CD14-positive monocyte (primary cell): ENCODE data around the gene SLC2A9. TPM values are rescaled to one million over a fixed set of nuclear protein-coding genes. Genes with fewer than 3 reads are reported as not detected.
A peak's percentile ranks its signal among the peaks of the same experiment; 100 is the strongest.

ENCODE experiments used
- DNase-seq, 3 donors: peaks; one replicate each; pipeline ENCODE4 v3.0.0-alpha.2; 2011 to 2022
- H2AFZ ChIP-seq: 2 replicates; pipeline ENCODE4 v1.6.0; 2012; ENCODE audit warnings: mild to moderate bottlenecking, low read depth, low read length, inconsistent platforms; ENCODE audit not compliant: insufficient read depth, poor library complexity, severe bottlenecking
- H3K27ac ChIP-seq, 2 donors: 1 replicate in 1 of 2; 2 replicates in 1 of 2; pipeline ENCODE4 v1.5.1; 2012 to 2013; ENCODE audit warnings: low read length in 2 of 2, control low read depth in 1 of 2, inconsistent platforms in 1 of 2, low read depth in 1 of 2, mild to moderate bottlenecking in 1 of 2
- H3K27me3 ChIP-seq, 2 donors: one replicate each; pipeline versions ENCODE4 v1.6.0 to v1.6.1; 2011 to 2013; ENCODE audit warnings: low read length in 2 of 2; ENCODE audit not compliant: control insufficient read depth in 2 of 2, insufficient read depth in 2 of 2
- H3K36me3 ChIP-seq, 2 donors: replicated peaks in 1 of 2; 1 replicate in 1 of 2; 2 replicates in 1 of 2; pipeline versions ENCODE4 v1.5.1 to v1.6.1; 2012 to 2013; ENCODE audit warnings: low read length in 2 of 2, control low read depth in 1 of 2, inconsistent platforms in 1 of 2, mild to moderate bottlenecking in 1 of 2; ENCODE audit not compliant: insufficient read depth in 2 of 2, control insufficient read depth in 1 of 2
- H3K4me1 ChIP-seq, 2 donors: 1 replicate in 1 of 2; 2 replicates in 1 of 2; pipeline versions ENCODE4 v1.5.1 to v1.6.1; 2012 to 2013; ENCODE audit warnings: low read length in 2 of 2, control low read depth in 1 of 2, inconsistent platforms in 1 of 2, mild to moderate bottlenecking in 1 of 2, moderate library complexity in 1 of 2; ENCODE audit not compliant: insufficient read depth in 2 of 2, control insufficient read depth in 1 of 2
- H3K4me2 ChIP-seq: replicated peaks from 2 replicates; pipeline ENCODE3; 2012; ENCODE audit warnings: low read length, moderate library complexity, mild to moderate bottlenecking; ENCODE audit not compliant: poor library complexity, severe bottlenecking; ENCODE audit errors: extremely low read depth
- H3K4me3 ChIP-seq, 3 experiments: fragments of 200-600 bp in 1 of 3; sonication (generic) in 1 of 3; replicated peaks in 1 of 3; 1 replicate in 2 of 3; 2 replicates in 1 of 3; pipeline ENCODE4 v1.5.1; 2011 to 2013; ENCODE audit warnings: low read length in 3 of 3, mild to moderate bottlenecking in 3 of 3, control low read depth in 2 of 3, low read depth in 2 of 3, inconsistent platforms in 1 of 3, moderate library complexity in 1 of 3
- H3K79me2 ChIP-seq: 2 replicates; pipeline ENCODE4 v1.6.0; 2012; ENCODE audit warnings: mild to moderate bottlenecking, control low read depth, inconsistent platforms, low read length, moderate library complexity; ENCODE audit not compliant: insufficient read depth
- H3K9ac ChIP-seq: 2 replicates; pipeline ENCODE4 v1.6.0; 2017; ENCODE audit warnings: low read length, mild to moderate bottlenecking; ENCODE audit not compliant: insufficient read depth, poor library complexity, severe bottlenecking
- H3K9me3 ChIP-seq, 2 donors: replicated peaks in 1 of 2; 1 replicate in 1 of 2; 2 replicates in 1 of 2; pipeline versions ENCODE4 v1.5.1 to v1.6.1; 2012 to 2013; ENCODE audit warnings: low read length in 2 of 2, control low read depth in 1 of 2; ENCODE audit not compliant: control insufficient read depth in 1 of 2, insufficient read depth in 1 of 2
- H4K20me1 ChIP-seq: 2 replicates; pipeline ENCODE4 v1.6.0; 2012; ENCODE audit warnings: mild to moderate bottlenecking, low read length, control low read depth, moderate library complexity; ENCODE audit not compliant: insufficient read depth
- H3K27ac Mint-ChIP-seq, 7 donors: one replicate each; pipeline ENCODE4 v1.8.0; 2020; ENCODE audit warnings: mild to moderate bottlenecking in 7 of 7, mixed read lengths in 7 of 7, moderate library complexity in 6 of 7, inconsistent platforms in 2 of 7
- H3K27me3 Mint-ChIP-seq, 3 donors: one replicate each; pipeline ENCODE4 v1.8.0; 2021 to 2022; ENCODE audit warnings: low read depth in 3 of 3, mild to moderate bottlenecking in 3 of 3, mixed read lengths in 3 of 3, moderate library complexity in 3 of 3, inconsistent platforms in 1 of 3
- H3K36me3 Mint-ChIP-seq, 2 donors: one replicate each; pipeline ENCODE4 v1.8.0; 2020; ENCODE audit warnings: mixed read lengths in 2 of 2, inconsistent platforms in 1 of 2, mild to moderate bottlenecking in 1 of 2
- H3K4me1 Mint-ChIP-seq: one replicate; pipeline ENCODE4 v1.8.0; 2020; ENCODE audit warnings: mild to moderate bottlenecking, mixed read lengths
- H3K4me3 Mint-ChIP-seq, 2 donors: one replicate each; pipeline ENCODE4 v1.8.0; 2020; ENCODE audit warnings: mild to moderate bottlenecking in 2 of 2, mixed read lengths in 2 of 2, moderate library complexity in 1 of 2
- H3K9me3 Mint-ChIP-seq, 7 donors: one replicate each; pipeline ENCODE4 v1.8.0; 2020 to 2022; ENCODE audit warnings: mixed read lengths in 7 of 7, mild to moderate bottlenecking in 6 of 7, moderate library complexity in 6 of 7, inconsistent platforms in 2 of 7
- WGBS: methylation state at CpG from one replicate; pipeline ENCODE4 v1.1.5; 2013; ENCODE audit warnings: missing lambda C conversion rate; ENCODE audit not compliant: insufficient coverage; 5-methylcytosine and 5-hydroxymethylcytosine counted together
- intact Hi-C, 2 donors: fragments of 100-400 bp; cut with micrococcal nuclease; formaldehyde crosslinking; loops; one replicate each; pipeline versions ENCODE4 v1.15.0 to v1.15.1; 2023
- polyA plus RNA-seq, 3 donors: library from polyadenylated mRNA; depleted of rRNA in 1 of 3; unstranded in 2 of 3; stranded (reverse) in 1 of 3; fragments of 300-500 nt in 2 of 3; fragments of >200 nt in 1 of 3; fragmentation: Illumina TruSeq in 2 of 3; gene quantifications; 1 replicate in 2 of 3; 2 replicates in 1 of 3; pipeline ENCODE4 v1.2.3, GENCODE V29; 2012 to 2021
- TF ChIP-seq, protein P1 (sequence below): fragments of 200-600 bp; IDR thresholded peaks from one replicate; pipeline ENCODE4 v1.8.0; 2022; ENCODE audit warnings: antibody characterized with exemption, mild to moderate bottlenecking

SLC2A9 gene
- polyA plus RNA-seq, 3 donors = 27.3 to 38.6 (median 34.7) TPM

DNA sequence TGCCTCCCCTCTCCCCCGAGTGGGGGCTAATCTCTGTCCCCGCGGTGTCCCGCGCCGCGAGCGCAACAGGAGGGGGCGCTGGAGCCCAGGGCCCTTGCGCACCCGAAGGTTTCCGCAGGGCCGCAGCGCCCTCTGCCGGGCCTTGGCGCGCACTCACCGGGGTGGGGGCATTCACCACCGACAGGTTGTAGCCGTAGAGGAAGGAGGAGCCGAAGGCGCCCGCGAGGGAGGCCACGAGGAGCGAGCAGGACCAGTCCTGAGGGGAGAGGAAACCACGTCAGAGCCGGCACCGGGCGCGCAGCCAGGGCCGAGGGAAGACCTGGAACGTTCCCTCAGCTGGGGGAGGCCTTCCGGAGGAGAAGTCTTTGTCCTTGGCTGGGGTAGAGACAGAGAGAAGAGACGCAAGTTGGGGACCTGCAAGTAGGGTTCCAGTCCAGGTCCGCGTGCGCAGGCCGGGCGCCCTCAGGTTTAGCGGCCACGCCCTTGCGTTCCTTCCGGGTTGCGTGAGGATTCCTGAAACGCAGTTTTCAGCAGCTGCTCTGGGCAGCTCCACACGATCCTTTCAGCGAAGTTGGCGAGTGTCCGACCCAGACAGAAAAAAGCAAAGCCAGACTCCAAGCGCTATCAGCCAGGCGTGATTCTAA is 2.4 kb downstream of the SLC2A9 start:
- peaks cover 58 to 63% of the 10 kb centered on the region in 2 donors for H3K4me1 ChIP-seq
- no peaks in the 10 kb centered on the region for H3K9me3 ChIP-seq
- peak; percentile 96 to 97 (median 96) for DNase-seq
- H3K27ac ChIP-seq = peak overlapping the region; percentile 95
- Mint-ChIP-seq H3K9me3 (no peaks in the 10 kb centered on the region), H3K27ac (peak overlapping the region; percentile 96 to 99 (median 97)), H3K27me3 (no peaks in the 10 kb centered on the region), H3K36me3 (peaks cover 30 to 41% of the 10 kb centered on the region in 2 donors), H3K4me1 (peaks cover 69% of the 10 kb centered on the region), H3K4me3 (peak overlapping the region; percentile 78 to 92)
- peak overlapping the region; percentile 13 to 69 (median 51) for H3K4me3 ChIP-seq
- TF ChIP-seq, protein P1, sequence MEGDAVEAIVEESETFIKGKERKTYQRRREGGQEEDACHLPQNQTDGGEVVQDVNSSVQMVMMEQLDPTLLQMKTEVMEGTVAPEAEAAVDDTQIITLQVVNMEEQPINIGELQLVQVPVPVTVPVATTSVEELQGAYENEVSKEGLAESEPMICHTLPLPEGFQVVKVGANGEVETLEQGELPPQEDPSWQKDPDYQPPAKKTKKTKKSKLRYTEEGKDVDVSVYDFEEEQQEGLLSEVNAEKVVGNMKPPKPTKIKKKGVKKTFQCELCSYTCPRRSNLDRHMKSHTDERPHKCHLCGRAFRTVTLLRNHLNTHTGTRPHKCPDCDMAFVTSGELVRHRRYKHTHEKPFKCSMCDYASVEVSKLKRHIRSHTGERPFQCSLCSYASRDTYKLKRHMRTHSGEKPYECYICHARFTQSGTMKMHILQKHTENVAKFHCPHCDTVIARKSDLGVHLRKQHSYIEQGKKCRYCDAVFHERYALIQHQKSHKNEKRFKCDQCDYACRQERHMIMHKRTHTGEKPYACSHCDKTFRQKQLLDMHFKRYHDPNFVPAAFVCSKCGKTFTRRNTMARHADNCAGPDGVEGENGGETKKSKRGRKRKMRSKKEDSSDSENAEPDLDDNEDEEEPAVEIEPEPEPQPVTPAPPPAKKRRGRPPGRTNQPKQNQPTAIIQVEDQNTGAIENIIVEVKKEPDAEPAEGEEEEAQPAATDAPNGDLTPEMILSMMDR = peak; percentile 100
- 3% methylated on average over 51 of the region's 52 CpGs for WGBS
- no peaks in the 10 kb centered on the region for H3K27me3 ChIP-seq
- H3K9ac ChIP-seq = peak overlapping the region; percentile 73
- peak overlapping the region; percentile 81 for H3K4me2 ChIP-seq
- intact Hi-C loops = loop anchor here (1.0 to 5.0 kb wide), 3 partner anchors 43 to 252 kb away; no protein-coding TSS in a partner anchor
- H3K36me3 ChIP-seq = peaks cover 30 to 39% of the 10 kb centered on the region in 2 donors
- peaks cover 55% of the 10 kb centered on the region for H3K79me2 ChIP-seq
- H2AFZ ChIP-seq = peak overlapping the region; percentile 79
- H4K20me1 ChIP-seq = peaks cover 35% of the 10 kb centered on the region

DNA sequence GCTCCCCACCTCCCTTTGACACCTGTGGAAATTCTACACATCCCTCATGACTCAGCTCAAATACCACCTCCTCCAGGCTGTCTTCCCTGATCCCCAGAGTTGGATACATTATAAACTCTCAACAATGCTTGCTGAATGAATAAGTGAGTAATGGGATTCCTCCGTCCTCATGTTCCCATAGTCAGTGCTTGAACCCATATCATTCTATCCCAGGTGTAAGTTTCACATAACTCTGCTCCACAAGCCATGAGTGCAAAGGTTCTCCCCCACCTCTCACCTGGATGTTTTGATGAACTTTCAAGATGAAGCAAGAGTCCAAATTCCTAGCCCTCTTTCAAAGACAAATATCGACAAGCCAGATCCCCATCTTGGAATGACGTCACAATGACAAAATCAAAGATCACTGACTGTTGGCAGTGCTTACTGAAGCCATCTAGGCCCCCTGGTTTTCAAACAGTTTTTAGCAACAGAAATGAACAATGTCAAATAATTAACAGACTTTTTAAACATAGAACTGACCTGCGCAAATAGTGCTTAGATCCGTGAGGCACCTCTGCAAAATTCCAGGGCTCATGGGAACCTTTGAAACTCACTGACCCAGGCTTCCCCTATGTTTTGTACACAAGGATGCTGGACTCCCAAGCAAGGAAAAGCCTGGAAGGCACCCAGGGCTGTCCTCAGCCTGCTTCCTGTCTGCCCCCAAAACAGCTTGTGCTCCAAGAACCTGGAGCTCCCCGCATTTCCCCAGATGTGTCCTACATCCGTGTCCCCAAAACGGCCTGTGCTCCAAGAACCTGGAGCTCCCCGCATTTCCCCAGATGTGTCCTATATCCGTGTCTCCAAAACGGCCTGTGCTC is 4.0 kb downstream of the SLC2A9 start:
- Histone ChIP-seq H3K36me3 (peaks cover 34 to 55% of the 10 kb centered on the region in 2 donors), H3K79me2 (peaks cover 70% of the 10 kb centered on the region), H3K27ac (no peak overlapping the region), H3K9ac (no peak overlapping the region), H3K9me3 (no peaks in the 10 kb centered on the region), H3K4me3 (no peak overlapping the region), H4K20me1 (peaks cover 51% of the 10 kb centered on the region), H2AFZ (no peak overlapping the region), H3K27me3 (no peaks in the 10 kb centered on the region), H3K4me2 (no peak overlapping the region), H3K4me1 (peaks cover 41 to 46% of the 10 kb centered on the region in 2 donors)
- Mint-ChIP-seq H3K36me3 (peaks cover 41 to 58% of the 10 kb centered on the region in 2 donors), H3K4me1 (peaks cover 64% of the 10 kb centered on the region), H3K9me3 (no peaks in the 10 kb centered on the region), H3K4me3 (no peak overlapping the region), H3K27me3 (no peaks in the 10 kb centered on the region), H3K27ac (peak overlapping the region in 5 of 7 donors; percentile 5 to 79 (median 38))
- DNase-seq = no peak
- WGBS = 100% methylated on average over 10 of the region's 11 CpGs
- intact Hi-C loops = loop anchor here (5.0 kb wide), 2 partner anchors 45 to 250 kb away; no protein-coding TSS in a partner anchor
- TF ChIP-seq, protein P1 = no peak
